Liver (tissue), 9 donors: Measurements from ENCODE around the gene KCNA10. TPM values are rescaled to one million over a fixed set of nuclear protein-coding genes. Genes with fewer than 3 reads are reported as not detected.

Source experiments
- DNase-seq: peaks from one replicate; pipeline ENCODE4 v3.0.0-alpha.2; 2017; ENCODE audit warnings: low spot score
- H3K27ac ChIP-seq, 2 donors: one replicate each; pipeline ENCODE4 v1.7.0; 2013; ENCODE audit warnings: inconsistent platforms in 2 of 2, low read length in 2 of 2, control low read depth in 1 of 2, low read depth in 1 of 2, mild to moderate bottlenecking in 1 of 2
- H3K27me3 ChIP-seq, 4 donors: one replicate each; pipeline versions ENCODE4 v1.6.1 to v1.7.0; 2013; ENCODE audit warnings: low read length in 3 of 4, inconsistent platforms in 1 of 4, mild to moderate bottlenecking in 1 of 4, moderate library complexity in 1 of 4; ENCODE audit not compliant: control insufficient read depth in 4 of 4, insufficient read depth in 4 of 4
- H3K36me3 ChIP-seq, 4 donors: one replicate each; pipeline versions ENCODE4 v1.6.1 to v1.7.0; 2013; ENCODE audit warnings: low read length in 3 of 4, mild to moderate bottlenecking in 3 of 4, low read depth in 1 of 4, moderate library complexity in 1 of 4; ENCODE audit not compliant: control insufficient read depth in 4 of 4, insufficient read depth in 3 of 4
- H3K4me1 ChIP-seq, 4 donors: one replicate each; pipeline versions ENCODE4 v1.6.1 to v1.7.0; 2013; ENCODE audit warnings: low read length in 3 of 4, mild to moderate bottlenecking in 3 of 4, moderate library complexity in 1 of 4; ENCODE audit not compliant: control insufficient read depth in 4 of 4, insufficient read depth in 4 of 4
- H3K4me3 ChIP-seq, 3 donors: one replicate each; pipeline versions ENCODE4 v1.6.1 to v1.7.0; 2013; ENCODE audit warnings: low read length in 3 of 3, control low read depth in 1 of 3, low read depth in 1 of 3, mild to moderate bottlenecking in 1 of 3
- H3K9ac ChIP-seq, 2 donors: one replicate each; pipeline ENCODE4 v1.7.0; 2013; ENCODE audit warnings: low read length in 2 of 2, mild to moderate bottlenecking in 2 of 2, moderate library complexity in 2 of 2, control low read depth in 1 of 2, low read depth in 1 of 2
- H3K9me3 ChIP-seq, 4 donors: one replicate each; pipeline versions ENCODE4 v1.6.1 to v1.7.0; 2013; ENCODE audit warnings: low read length in 3 of 4; ENCODE audit not compliant: control insufficient read depth in 4 of 4
- CTCF ChIP-seq: fragments of 150-350 bp; IDR thresholded peaks from 2 replicates; pipeline ENCODE4 v1.5.1; 2017; ENCODE audit warnings: improper control_type of control experiment, low read depth, low read length; ENCODE audit not compliant: missing input control
- EGR1 ChIP-seq, 2 donors: IDR thresholded peaks; 2 replicates each; pipeline ENCODE4 v1.6.1; 2016 to 2018; ENCODE audit warnings: antibody characterized with exemption in 2 of 2, low read depth in 2 of 2
- FOXA1 ChIP-seq: IDR thresholded peaks from 2 replicates; pipeline ENCODE4 v1.6.1; 2016; ENCODE audit warnings: antibody characterized with exemption
- FOXA2 ChIP-seq: IDR thresholded peaks from 2 replicates; pipeline ENCODE4 v1.6.1; 2016; ENCODE audit warnings: antibody characterized with exemption
- GABPA ChIP-seq, 2 donors: IDR thresholded peaks in 1 of 2; conservative IDR thresholded peaks in 1 of 2; 2 replicates each; pipeline ENCODE4 v1.6.1; 2016; ENCODE audit warnings: antibody characterized with exemption in 2 of 2, mild to moderate bottlenecking in 1 of 2, moderate library complexity in 1 of 2
- JUND ChIP-seq, 2 donors: IDR thresholded peaks; 2 replicates each; pipeline ENCODE4 v1.6.1; 2016; ENCODE audit warnings: antibody characterized with exemption in 2 of 2
- MAX ChIP-seq: IDR thresholded peaks from 2 replicates; pipeline ENCODE4 v1.6.1; 2016; ENCODE audit warnings: antibody characterized with exemption
- NR2F2 ChIP-seq: IDR thresholded peaks from 2 replicates; pipeline ENCODE4 v1.6.1; 2016; ENCODE audit warnings: antibody characterized with exemption
- RAD21 ChIP-seq, 2 donors: IDR thresholded peaks; 2 replicates each; pipeline ENCODE4 v1.6.1; 2016; ENCODE audit warnings: antibody characterized with exemption in 2 of 2, mild to moderate bottlenecking in 2 of 2
- REST ChIP-seq: IDR thresholded peaks from 2 replicates; pipeline ENCODE4 v1.6.1; 2016; ENCODE audit warnings: antibody characterized with exemption, mild to moderate bottlenecking
- RXRA ChIP-seq, 2 donors: IDR thresholded peaks; 2 replicates each; pipeline ENCODE4 v1.6.1; 2017 to 2018; ENCODE audit warnings: antibody characterized with exemption in 2 of 2, mild to moderate bottlenecking in 1 of 2
- SP1 ChIP-seq: IDR thresholded peaks from 2 replicates; pipeline ENCODE4 v1.6.1; 2018; ENCODE audit warnings: antibody characterized with exemption, mild to moderate bottlenecking
- TAF1 ChIP-seq: conservative IDR thresholded peaks from 2 replicates; pipeline ENCODE4 v1.6.1; 2016; ENCODE audit warnings: antibody characterized with exemption, mild to moderate bottlenecking
- YY1 ChIP-seq: IDR thresholded peaks from 2 replicates; pipeline ENCODE4 v1.6.1; 2016; ENCODE audit warnings: antibody characterized with exemption, mild to moderate bottlenecking
- WGBS: extraction: QIAGEN DNeasy Blood & Tissue Kit; methylation state at CpG from one replicate; pipeline ENCODE4 v1.1.7; 2013; 5-methylcytosine and 5-hydroxymethylcytosine counted together
- polyA plus RNA-seq, 2 donors: library from polyadenylated mRNA; stranded (reverse) in 1 of 2; unstranded in 1 of 2; fragments of 200-250 nt in 1 of 2; fragments of >200 nt in 1 of 2; fragmentation: Nextera tagmentation in 1 of 2; extraction: Ambion mirVana in 1 of 2; gene quantifications; one replicate each; pipeline versions ENCODE4 v1.2.1 to v1.2.3, GENCODE V29; 2013 to 2015
- total RNA-seq, 2 donors: library from RNA; depleted of rRNA; stranded (reverse); fragments of >200 nt; gene quantifications; one replicate each; pipeline ENCODE4 v1.2.3, GENCODE V29; 2014
- TF ChIP-seq, protein P1 (sequence below): IDR thresholded peaks from 2 replicates; pipeline ENCODE4 v1.6.1; 2016; ENCODE audit warnings: antibody characterized with exemption
- TF ChIP-seq, protein P2 (sequence below): IDR thresholded peaks from 2 replicates; pipeline ENCODE4 v1.6.1; 2016; ENCODE audit warnings: antibody characterized with exemption
- donor health status: healthy.
- donor health status: healthy.
- donor health status: healthy.
- donor health status: healthy.
- donor health status: healthy.

The KCNA10 gene
- total and polyA plus RNA-seq, 4 donors = not detected

GRCh38 chr1:110485725-110486124, 33.2 kb downstream of the KCNA10 start (continued):
- TF ChIP-seq REST (no peak), RAD21 (IDR thresholded peaks at IDR 0.05) (no peak)

DNA sequence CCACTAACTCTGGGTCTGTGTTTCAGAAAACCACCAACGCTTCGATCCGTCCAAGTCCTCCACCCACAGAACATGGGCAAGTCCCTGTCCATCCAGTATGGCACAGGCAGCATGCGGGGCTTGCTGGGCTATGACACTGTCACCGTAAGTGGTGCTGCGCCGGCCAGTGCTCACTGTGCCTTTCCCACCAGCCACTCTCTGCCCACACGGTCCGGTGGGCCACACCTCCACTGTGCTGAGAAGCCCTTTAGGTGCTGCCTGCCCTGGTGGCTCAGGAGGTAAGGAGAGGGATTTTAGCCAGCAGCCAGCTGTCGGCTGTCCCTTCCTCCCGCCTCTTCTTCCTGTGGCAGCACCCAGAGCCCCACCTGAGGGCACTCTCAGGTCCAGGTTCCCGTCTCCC, 34.2 kb downstream of the KCNA10 start:
- H3K36me3 ChIP-seq = no peaks in the 10 kb centered on the region
- WGBS = 90% methylated on average over 12 of the region's 12 CpGs
- TF ChIP-seq YY1 = no peak
- TF ChIP-seq, protein P1, sequence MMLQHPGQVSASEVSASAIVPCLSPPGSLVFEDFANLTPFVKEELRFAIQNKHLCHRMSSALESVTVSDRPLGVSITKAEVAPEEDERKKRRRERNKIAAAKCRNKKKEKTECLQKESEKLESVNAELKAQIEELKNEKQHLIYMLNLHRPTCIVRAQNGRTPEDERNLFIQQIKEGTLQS = no peak
- peaks cover 0 to 2% (median under 1%) of the 10 kb centered on the region in 4 donors for H3K4me1 ChIP-seq
- H3K9me3 ChIP-seq = no peaks in the 10 kb centered on the region
- H3K4me3 ChIP-seq = no peak overlapping the region
- no peaks in the 10 kb centered on the region for H3K27me3 ChIP-seq
- H3K9ac ChIP-seq = no peak overlapping the region
- no peak for DNase-seq
- H3K27ac ChIP-seq = no peak overlapping the region

- Histone ChIP-seq H3K9me3 (no peaks in the 10 kb centered on the region), H3K27me3 (no peaks in the 10 kb centered on the region), H3K4me3 (no peak overlapping the region), H3K36me3 (no peaks in the 10 kb centered on the region), H3K4me1 (peaks cover 0 to 2% (median under 1%) of the 10 kb centered on the region in 4 donors), H3K27ac (no peak overlapping the region), H3K9ac (no peak overlapping the region)
- TF ChIP-seq FOXA1 = no peak
- TF ChIP-seq FOXA2 = no peak
- TF ChIP-seq RAD21 (IDR thresholded peaks at IDR 0.05) = no peak
- no peak for TF ChIP-seq YY1
- no peak for TF ChIP-seq NR2F2
- TF ChIP-seq MAX = no peak
- no peak for TF ChIP-seq GABPA (IDR thresholded peaks at IDR 0.05 in 1 of 2, conservative IDR thresholded peaks at IDR 0.05 in 1 of 2)
- no peak for TF ChIP-seq JUND (IDR thresholded peaks at IDR 0.05)
- TF ChIP-seq EGR1 (IDR thresholded peaks at IDR 0.05; ENCODE audit: low read depth in 2 of 2) = no peak
- TF ChIP-seq REST = no peak
- TF ChIP-seq RXRA (IDR thresholded peaks at IDR 0.05) = no peak
- TF ChIP-seq, protein P1 = no peak
- no peak for TF ChIP-seq SP1
- no peak for TF ChIP-seq TAF1
- TF ChIP-seq CTCF = no peak
- TF ChIP-seq, protein P2, sequence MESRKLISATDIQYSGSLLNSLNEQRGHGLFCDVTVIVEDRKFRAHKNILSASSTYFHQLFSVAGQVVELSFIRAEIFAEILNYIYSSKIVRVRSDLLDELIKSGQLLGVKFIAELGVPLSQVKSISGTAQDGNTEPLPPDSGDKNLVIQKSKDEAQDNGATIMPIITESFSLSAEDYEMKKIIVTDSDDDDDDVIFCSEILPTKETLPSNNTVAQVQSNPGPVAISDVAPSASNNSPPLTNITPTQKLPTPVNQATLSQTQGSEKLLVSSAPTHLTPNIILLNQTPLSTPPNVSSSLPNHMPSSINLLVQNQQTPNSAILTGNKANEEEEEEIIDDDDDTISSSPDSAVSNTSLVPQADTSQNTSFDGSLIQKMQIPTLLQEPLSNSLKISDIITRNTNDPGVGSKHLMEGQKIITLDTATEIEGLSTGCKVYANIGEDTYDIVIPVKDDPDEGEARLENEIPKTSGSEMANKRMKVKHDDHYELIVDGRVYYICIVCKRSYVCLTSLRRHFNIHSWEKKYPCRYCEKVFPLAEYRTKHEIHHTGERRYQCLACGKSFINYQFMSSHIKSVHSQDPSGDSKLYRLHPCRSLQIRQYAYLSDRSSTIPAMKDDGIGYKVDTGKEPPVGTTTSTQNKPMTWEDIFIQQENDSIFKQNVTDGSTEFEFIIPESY = no peak
- DNase-seq = no peak
- 62% methylated on average over 9 of the region's 9 CpGs for WGBS
These were observed 35.7 kb downstream of the KCNA10 start for GRCh38 chr1:110483308-110483685.
